C1 segment of cervical spinal cord (tissue), 14 donors: ENCODE results near the gene KLRD1.
"Not testable (repeated sequence)": the region's sequence is repeated elsewhere in the genome, so short reads cannot be mapped to it uniquely, and the experiment has no call there.

Experiments used
- DNase-seq, 14 donors: peaks; one replicate each; lab custom pipeline; 2025; lab: John Stamatoyannopoulos, UW

Gene KLRD1

GRCh38 chr12:10307630-10308029, at the start of gene KLRD1:
Gene KLRD1, plus strand, starts transcription at chr12:10307870. Its CDS starts 208 bp downstream, at chr12:10308078.
- no peak for DNase-seq

GRCh38 chr12:10260927-10261326, 46.7 kb upstream of the KLRD1 start:
- no peak for DNase-seq

- DNase-seq, result no peak
Measured at GRCh38 chr12:10268037-10268436, 39.6 kb upstream of the KLRD1 start.

GRCh38 chr12:10272467-10272866, 35.2 kb upstream of the KLRD1 start:
- no peak for DNase-seq

GRCh38 chr12:10276774-10277173, 30.9 kb upstream of the KLRD1 start:
- DNase-seq, result no peak

GRCh38 chr12:10278104-10278503, 29.6 kb upstream of the KLRD1 start:
- DNase-seq, result no peak

- DNase-seq, result no peak
Measured at GRCh38 chr12:10279937-10280336, 27.7 kb upstream of the KLRD1 start.

- DNase-seq, result peak in 1 of 14 donors; percentile 0
Measured at GRCh38 chr12:10283027-10283426, 24.6 kb upstream of the KLRD1 start.

- DNase-seq, result no peak
Measured at GRCh38 chr12:10285919-10286318, 21.8 kb upstream of the KLRD1 start.

- DNase-seq, result no peak
Measured at GRCh38 chr12:10289005-10289754, 18.5 kb upstream of the KLRD1 start.

GRCh38 chr12:10291030-10291429, 16.6 kb upstream of the KLRD1 start:
- DNase-seq, result no peak

GRCh38 chr12:10293151-10293550, 14.5 kb upstream of the KLRD1 start:
- no peak for DNase-seq

GRCh38 chr12:10293570-10294227, 14.0 kb upstream of the KLRD1 start:
- no peak for DNase-seq

GRCh38 chr12:10301103-10301502, 6.6 kb upstream of the KLRD1 start:
- no peak for DNase-seq

- DNase-seq, result no peak
Measured at GRCh38 chr12:10304161-10304574, 3.5 kb upstream of the KLRD1 start.

GRCh38 chr12:10305411-10305810, 2.3 kb upstream of the KLRD1 start:
- DNase-seq, result no peak

- no peak for DNase-seq
Measured at GRCh38 chr12:10310926-10311720, 3.5 kb downstream of the KLRD1 start.

GRCh38 chr12:10319388-10319787, 11.7 kb downstream of the KLRD1 start:
- no peak for DNase-seq

GRCh38 chr12:10320643-10321042, 13.0 kb downstream of the KLRD1 start:
- no peak for DNase-seq

GRCh38 chr12:10328691-10329090, 21.0 kb downstream of the KLRD1 start:
- DNase-seq, result not testable (repeated sequence)

GRCh38 chr12:10331642-10332239, 24.1 kb downstream of the KLRD1 start:
- no peak for DNase-seq

GRCh38 chr12:10336196-10336595, 28.5 kb downstream of the KLRD1 start:
- not testable (repeated sequence) for DNase-seq
